Dendritic cell treated with granulocyte-macrophage colony-stimulating factor and Interleukin-4, amounts not matched to agents 40 ng/mL and 50 ng/mL, for 4 days (primary cell): ENCODE results near the gene TMEM147.

ENCODE experiments used
- H3K27ac Mint-ChIP-seq: one replicate; pipeline ENCODE4 v1.8.0; 2022; ENCODE audit warnings: mild to moderate bottlenecking, mixed read lengths
- H3K27me3 Mint-ChIP-seq: one replicate; pipeline ENCODE4 v1.8.0; 2022; ENCODE audit warnings: mild to moderate bottlenecking, mixed read lengths
- H3K36me3 Mint-ChIP-seq: one replicate; pipeline ENCODE4 v1.8.0; 2022; ENCODE audit warnings: low read depth, mixed read lengths
- H3K4me1 Mint-ChIP-seq: one replicate; pipeline ENCODE4 v1.8.0; 2022; ENCODE audit warnings: low read depth, mixed read lengths
- H3K4me3 Mint-ChIP-seq: one replicate; pipeline ENCODE4 v1.8.0; 2022; ENCODE audit warnings: mild to moderate bottlenecking, moderate library complexity, mixed read lengths
- H3K9me3 Mint-ChIP-seq: one replicate; pipeline ENCODE4 v1.8.0; 2022; ENCODE audit warnings: mixed read lengths
- intact Hi-C: fragments of 100-400 bp; cut with micrococcal nuclease; formaldehyde crosslinking; loops from one replicate; pipeline ENCODE4 v1.15.0; 2022

The TMEM147 gene

GRCh38 chr19:35511337-35511736, 34.1 kb upstream of the TMEM147 start:
- Mint-ChIP-seq H3K4me3 (no peak overlapping the region), H3K36me3 (no peaks in the 10 kb centered on the region), H3K9me3 (no peaks in the 10 kb centered on the region), H3K4me1 (peaks cover 9% of the 10 kb centered on the region), H3K27me3 (peaks cover 73% of the 10 kb centered on the region), H3K27ac (no peak overlapping the region)
- intact Hi-C loops = no loop called here

- Mint-ChIP-seq H3K36me3 (no peaks in the 10 kb centered on the region), H3K4me1 (peaks cover 9% of the 10 kb centered on the region), H3K27me3 (peaks cover 68% of the 10 kb centered on the region), H3K9me3 (no peaks in the 10 kb centered on the region), H3K27ac (no peak overlapping the region), H3K4me3 (no peak overlapping the region)
- intact Hi-C loops = no loop called here
Observed at GRCh38 chr19:35512831-35513627, 32.4 kb upstream of the TMEM147 start.

- Mint-ChIP-seq H3K27ac (no peak within 1 kb of the TSS), H3K4me3 (no peak within 1 kb of the TSS), H3K27me3 (peaks cover 62% of the 10 kb centered on the region), H3K9me3 (no peaks in the 10 kb centered on the region), H3K4me1 (peaks cover 9% of the 10 kb centered on the region), H3K36me3 (no peaks in the 10 kb centered on the region)
- intact Hi-C loops = no loop called here
Observed at GRCh38 chr19:35513628-35514281, 31.7 kb upstream of the TMEM147 start, which contains the start of gene DMKN. Gene DMKN (minus strand): TSS chr19:35513649. CDS start chr19:35513475, 174 bp downstream.

GRCh38 chr19:35514282-35514809, 31.1 kb upstream of the TMEM147 start:
- no peak overlapping the region for H3K4me3 Mint-ChIP-seq
- H3K27me3 Mint-ChIP-seq = peaks cover 59% of the 10 kb centered on the region
- no peaks in the 10 kb centered on the region for H3K36me3 Mint-ChIP-seq
- H3K27ac Mint-ChIP-seq = no peak overlapping the region
- no peaks in the 10 kb centered on the region for H3K9me3 Mint-ChIP-seq
- peaks cover 13% of the 10 kb centered on the region for H3K4me1 Mint-ChIP-seq
- intact Hi-C loops = no loop called here

GRCh38 chr19:35516310-35516709, 29.1 kb upstream of the TMEM147 start:
- H3K4me1 Mint-ChIP-seq = peaks cover 8% of the 10 kb centered on the region
- H3K27me3 Mint-ChIP-seq = peaks cover 43% of the 10 kb centered on the region
- no peaks in the 10 kb centered on the region for H3K36me3 Mint-ChIP-seq
- H3K27ac Mint-ChIP-seq = no peak overlapping the region
- intact Hi-C loops = no loop called here
- H3K9me3 Mint-ChIP-seq = no peaks in the 10 kb centered on the region
- H3K4me3 Mint-ChIP-seq = no peak overlapping the region

- Mint-ChIP-seq H3K27me3 (peaks cover 32% of the 10 kb centered on the region), H3K4me3 (no peak overlapping the region), H3K4me1 (peaks cover 8% of the 10 kb centered on the region), H3K9me3 (no peaks in the 10 kb centered on the region), H3K27ac (no peak overlapping the region), H3K36me3 (no peaks in the 10 kb centered on the region)
- intact Hi-C loops = no loop called here
Observed at GRCh38 chr19:35517342-35517741, 28.1 kb upstream of the TMEM147 start.

- Mint-ChIP-seq H3K9me3 (no peaks in the 10 kb centered on the region), H3K27me3 (peaks cover 27% of the 10 kb centered on the region), H3K36me3 (no peaks in the 10 kb centered on the region), H3K4me1 (peaks cover 8% of the 10 kb centered on the region), H3K4me3 (no peak overlapping the region), H3K27ac (no peak overlapping the region)
- intact Hi-C loops = no loop called here
Observed at GRCh38 chr19:35518313-35518712, 27.1 kb upstream of the TMEM147 start.

GRCh38 chr19:35519291-35519690, 26.1 kb upstream of the TMEM147 start:
- no peak overlapping the region for H3K4me3 Mint-ChIP-seq
- peaks cover 8% of the 10 kb centered on the region for H3K4me1 Mint-ChIP-seq
- peaks cover 22% of the 10 kb centered on the region for H3K27me3 Mint-ChIP-seq
- no peak overlapping the region for H3K27ac Mint-ChIP-seq
- H3K36me3 Mint-ChIP-seq = no peaks in the 10 kb centered on the region
- intact Hi-C loops = no loop called here
- no peaks in the 10 kb centered on the region for H3K9me3 Mint-ChIP-seq

- H3K27me3 Mint-ChIP-seq = peaks cover 22% of the 10 kb centered on the region
- peaks cover 8% of the 10 kb centered on the region for H3K4me1 Mint-ChIP-seq
- H3K27ac Mint-ChIP-seq = no peak overlapping the region
- H3K9me3 Mint-ChIP-seq = no peaks in the 10 kb centered on the region
- intact Hi-C loops = no loop called here
- H3K36me3 Mint-ChIP-seq = no peaks in the 10 kb centered on the region
- H3K4me3 Mint-ChIP-seq = no peak overlapping the region
Observed at GRCh38 chr19:35521124-35521743, 24.2 kb upstream of the TMEM147 start.

GRCh38 chr19:35522745-35523327, 22.6 kb upstream of the TMEM147 start:
- H3K9me3 Mint-ChIP-seq = no peaks in the 10 kb centered on the region
- H3K36me3 Mint-ChIP-seq = no peaks in the 10 kb centered on the region
- peaks cover 18% of the 10 kb centered on the region for H3K27me3 Mint-ChIP-seq
- H3K27ac Mint-ChIP-seq = no peak overlapping the region
- no peak overlapping the region for H3K4me3 Mint-ChIP-seq
- intact Hi-C loops = no loop called here
- H3K4me1 Mint-ChIP-seq = peaks cover 8% of the 10 kb centered on the region

GRCh38 chr19:35524181-35524837, 21.1 kb upstream of the TMEM147 start:
- Mint-ChIP-seq H3K27ac (no peak overlapping the region), H3K4me3 (no peak overlapping the region), H3K4me1 (peaks cover 8% of the 10 kb centered on the region), H3K9me3 (no peaks in the 10 kb centered on the region), H3K27me3 (peaks cover 23% of the 10 kb centered on the region), H3K36me3 (no peaks in the 10 kb centered on the region)
- intact Hi-C loops = no loop called here

GRCh38 chr19:35525873-35526272, 19.6 kb upstream of the TMEM147 start:
- Mint-ChIP-seq H3K27me3 (peaks cover 30% of the 10 kb centered on the region), H3K9me3 (no peaks in the 10 kb centered on the region), H3K36me3 (no peaks in the 10 kb centered on the region), H3K4me3 (no peak overlapping the region), H3K27ac (no peak overlapping the region), H3K4me1 (peaks cover 4% of the 10 kb centered on the region)
- intact Hi-C loops = no loop called here

GRCh38 chr19:35528218-35529038, 17.0 kb upstream of the TMEM147 start, which contains the start of gene SBSN:
Gene SBSN (minus strand): TSS chr19:35528311. CDS start chr19:35528281, 30 bp downstream.
- H3K4me1 Mint-ChIP-seq = peaks cover 13% of the 10 kb centered on the region
- no peak within 1 kb of the TSS for H3K4me3 Mint-ChIP-seq
- intact Hi-C loops = no loop called here
- H3K36me3 Mint-ChIP-seq = no peaks in the 10 kb centered on the region
- H3K27me3 Mint-ChIP-seq = peaks cover 45% of the 10 kb centered on the region
- H3K27ac Mint-ChIP-seq = no peak within 1 kb of the TSS
- no peaks in the 10 kb centered on the region for H3K9me3 Mint-ChIP-seq
